Measurements from ENCODE around the gene CARD11. TPM values are rescaled to one million over a fixed set of nuclear protein-coding genes. Genes with fewer than 3 reads are reported as not detected.

Gene CARD11
- total and polyA plus RNA-seq, 11 donors = 0.15 to 3.2 (median 0.33) TPM; not detected in 2

GRCh38 chr7:2968616-2969397 lies 74.9 kb downstream of the CARD11 start:
- ATAC-seq (no peak), DNase-seq (no peak)
- intact Hi-C loops (cut with DNase I) = no loop called here
- TF ChIP-seq, protein P1, sequence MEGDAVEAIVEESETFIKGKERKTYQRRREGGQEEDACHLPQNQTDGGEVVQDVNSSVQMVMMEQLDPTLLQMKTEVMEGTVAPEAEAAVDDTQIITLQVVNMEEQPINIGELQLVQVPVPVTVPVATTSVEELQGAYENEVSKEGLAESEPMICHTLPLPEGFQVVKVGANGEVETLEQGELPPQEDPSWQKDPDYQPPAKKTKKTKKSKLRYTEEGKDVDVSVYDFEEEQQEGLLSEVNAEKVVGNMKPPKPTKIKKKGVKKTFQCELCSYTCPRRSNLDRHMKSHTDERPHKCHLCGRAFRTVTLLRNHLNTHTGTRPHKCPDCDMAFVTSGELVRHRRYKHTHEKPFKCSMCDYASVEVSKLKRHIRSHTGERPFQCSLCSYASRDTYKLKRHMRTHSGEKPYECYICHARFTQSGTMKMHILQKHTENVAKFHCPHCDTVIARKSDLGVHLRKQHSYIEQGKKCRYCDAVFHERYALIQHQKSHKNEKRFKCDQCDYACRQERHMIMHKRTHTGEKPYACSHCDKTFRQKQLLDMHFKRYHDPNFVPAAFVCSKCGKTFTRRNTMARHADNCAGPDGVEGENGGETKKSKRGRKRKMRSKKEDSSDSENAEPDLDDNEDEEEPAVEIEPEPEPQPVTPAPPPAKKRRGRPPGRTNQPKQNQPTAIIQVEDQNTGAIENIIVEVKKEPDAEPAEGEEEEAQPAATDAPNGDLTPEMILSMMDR (IDR thresholded peaks at IDR 0.05) = no peak
- TF ChIP-seq POLR2A (IDR thresholded peaks at IDR 0.05) = no peak
- Histone ChIP-seq H3K9me3 (peaks cover 0 to 28% (median 15%) of the 10 kb centered on the region in 12 donors), H3K36me3 (no peaks in the 10 kb centered on the region), H3K27ac (no peak overlapping the region), H3K4me1 (no peaks in the 10 kb centered on the region), H3K27me3 (peaks cover 0 to 17% (median 0%) of the 10 kb centered on the region in 9 donors), H3K4me3 (no peak overlapping the region)
- WGBS, 4 donors = 83 to 86% (median 84%) methylated on average over 13 of the region's 13 CpGs

DNA sequence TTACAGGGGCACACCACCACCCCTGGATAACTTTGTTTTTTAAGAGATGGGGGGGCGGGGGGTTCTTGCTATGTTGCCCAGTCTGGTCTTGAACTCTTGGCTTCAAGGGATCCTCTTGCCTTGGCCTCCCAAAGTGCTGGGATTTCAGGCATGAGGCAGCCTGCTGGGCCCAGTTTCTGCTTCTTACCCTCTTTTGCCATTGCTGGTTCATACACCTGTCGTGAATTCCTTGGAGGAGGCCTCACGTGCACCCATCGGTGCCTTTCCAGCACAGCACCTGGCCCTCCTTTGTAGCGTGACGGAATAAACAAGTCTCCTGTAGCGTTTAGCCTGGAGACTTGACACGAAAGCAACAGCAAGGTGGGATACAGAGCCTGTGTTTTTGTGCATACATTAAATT lies 75.5 kb downstream of the CARD11 start:
- H3K9me3 ChIP-seq = peaks cover 0 to 34% (median 15%) of the 10 kb centered on the region in 12 donors
- intact Hi-C loops (cut with DNase I) = no loop called here
- H3K36me3 ChIP-seq = no peaks in the 10 kb centered on the region
- DNase-seq (no peak), ATAC-seq (no peak)
- H3K4me3 ChIP-seq = no peak overlapping the region
- peaks cover 0 to 4% (median 0%) of the 10 kb centered on the region in 12 donors for H3K4me1 ChIP-seq
- TF ChIP-seq POLR2A (IDR thresholded peaks at IDR 0.05) = no peak
- H3K27me3 ChIP-seq = peaks cover 0 to 13% (median 0%) of the 10 kb centered on the region in 9 donors
- 80 to 85% (median 84%) methylated on average over 8 of the region's 8 CpGs for WGBS, 4 donors
- no peak overlapping the region for H3K27ac ChIP-seq

- 89 to 97% (median 90%) methylated on average over 7 of the region's 7 CpGs for WGBS, 4 donors
- Histone ChIP-seq H3K36me3 (no peaks in the 10 kb centered on the region), H3K27me3 (peaks cover 0 to 8% (median 0%) of the 10 kb centered on the region in 9 donors), H3K4me1 (peaks cover 0 to 9% (median 0%) of the 10 kb centered on the region in 12 donors), H3K9me3 (peaks cover 0 to 35% (median 15%) of the 10 kb centered on the region in 12 donors), H3K4me3 (no peak overlapping the region), H3K27ac (no peak overlapping the region)
- TF ChIP-seq, protein P1 (IDR thresholded peaks at IDR 0.05) = no peak
- TF ChIP-seq POLR2A (IDR thresholded peaks at IDR 0.05) = no peak
- intact Hi-C loops (cut with DNase I) = loop anchor here in 1 of 10 donors (2.0 kb wide), 1 partner anchor 53 kb away; no protein-coding TSS in a partner anchor
- ATAC-seq (no peak), DNase-seq (no peak)
Observed at GRCh38 chr7:2967705-2968104, 76.0 kb downstream of the CARD11 start.

DNA sequence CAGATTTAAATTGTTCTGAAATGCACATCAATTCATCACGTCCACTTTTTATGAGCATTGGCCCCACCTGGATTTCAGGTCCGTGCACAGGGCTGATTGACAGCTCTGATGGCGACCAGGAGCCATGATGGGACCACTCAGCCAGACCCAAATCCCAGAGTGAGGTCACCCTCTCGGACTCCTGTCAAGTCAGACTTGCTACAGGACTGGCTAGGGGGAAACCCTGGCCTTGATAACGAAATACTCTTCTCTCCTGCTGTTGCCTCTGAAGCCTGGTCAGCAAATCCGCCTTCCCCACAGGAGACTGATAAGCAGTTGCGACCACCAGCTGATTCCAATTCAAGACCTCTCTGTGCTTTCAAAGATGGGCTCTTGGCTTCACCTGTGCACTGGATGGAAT lies 76.4 kb downstream of the CARD11 start:
- DNase-seq (no peak), ATAC-seq (no peak)
- Histone ChIP-seq H3K4me3 (no peak overlapping the region), H3K27ac (no peak overlapping the region), H3K9me3 (peaks cover 0 to 35% (median 15%) of the 10 kb centered on the region in 12 donors), H3K4me1 (peaks cover 0 to 9% (median 0%) of the 10 kb centered on the region in 12 donors), H3K36me3 (no peaks in the 10 kb centered on the region), H3K27me3 (peaks cover 0 to 6% (median 0%) of the 10 kb centered on the region in 9 donors)
- TF ChIP-seq, protein P1 (IDR thresholded peaks at IDR 0.05) = no peak
- no peak for TF ChIP-seq POLR2A (IDR thresholded peaks at IDR 0.05)
- 49 to 60% (median 52%) methylated on average over 6 to 7 of the region's 7 CpGs for WGBS, 4 donors
- intact Hi-C loops (cut with DNase I) = loop anchor here in 1 of 10 donors (2.0 kb wide), 1 partner anchor 54 kb away; no protein-coding TSS in a partner anchor

Data from heart left ventricle (tissue), 16 donors.